GM18502 (cell line): ENCODE data around the gene VAC14.
"Not testable (repeated sequence)": the region's sequence is repeated elsewhere in the genome, so short reads cannot be mapped to it uniquely, and the experiment has no call there.

Experiments used
- ATAC-seq: cut with Tn5 transposase; IDR thresholded peaks from one replicate; pipeline ENCODE4 v1.9.1; 2021; ENCODE audit warnings: mild to moderate bottlenecking; ENCODE audit not compliant: unreplicated experiment, poor library complexity

Gene VAC14

DNA sequence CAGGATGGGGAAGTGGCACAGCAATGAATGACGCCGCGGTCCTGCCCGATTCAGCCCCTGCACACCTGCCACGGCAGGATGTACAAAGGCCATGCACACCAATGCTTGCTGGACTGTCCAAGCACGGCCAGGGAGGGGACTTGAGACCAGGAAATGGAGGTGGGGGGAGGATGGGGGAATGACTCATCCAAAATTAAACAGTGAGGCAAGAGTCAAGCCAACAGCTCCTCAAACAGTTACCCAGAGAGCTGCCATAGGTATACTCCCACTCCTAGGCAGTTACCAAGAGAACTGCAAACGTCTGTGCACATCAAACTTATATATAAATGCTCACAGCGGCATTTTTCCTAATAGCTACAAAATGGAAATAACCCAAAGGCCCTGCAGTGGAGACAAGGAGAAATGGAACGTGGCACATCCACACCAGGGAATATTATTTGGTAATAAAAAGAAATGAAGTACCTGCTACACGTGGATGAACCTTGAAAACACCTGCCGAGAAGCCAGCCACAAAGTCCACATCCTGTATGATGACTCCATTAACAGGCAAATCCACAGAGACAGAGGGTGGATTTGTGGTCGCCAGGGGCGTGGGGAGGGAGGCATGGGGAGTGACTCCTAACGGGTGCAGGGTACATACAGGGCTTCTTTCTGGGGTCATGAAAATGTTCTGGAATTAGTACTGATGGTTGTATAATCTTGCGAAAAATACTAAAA, 54.1 kb downstream of the VAC14 start:
- no peak for ATAC-seq

DNA sequence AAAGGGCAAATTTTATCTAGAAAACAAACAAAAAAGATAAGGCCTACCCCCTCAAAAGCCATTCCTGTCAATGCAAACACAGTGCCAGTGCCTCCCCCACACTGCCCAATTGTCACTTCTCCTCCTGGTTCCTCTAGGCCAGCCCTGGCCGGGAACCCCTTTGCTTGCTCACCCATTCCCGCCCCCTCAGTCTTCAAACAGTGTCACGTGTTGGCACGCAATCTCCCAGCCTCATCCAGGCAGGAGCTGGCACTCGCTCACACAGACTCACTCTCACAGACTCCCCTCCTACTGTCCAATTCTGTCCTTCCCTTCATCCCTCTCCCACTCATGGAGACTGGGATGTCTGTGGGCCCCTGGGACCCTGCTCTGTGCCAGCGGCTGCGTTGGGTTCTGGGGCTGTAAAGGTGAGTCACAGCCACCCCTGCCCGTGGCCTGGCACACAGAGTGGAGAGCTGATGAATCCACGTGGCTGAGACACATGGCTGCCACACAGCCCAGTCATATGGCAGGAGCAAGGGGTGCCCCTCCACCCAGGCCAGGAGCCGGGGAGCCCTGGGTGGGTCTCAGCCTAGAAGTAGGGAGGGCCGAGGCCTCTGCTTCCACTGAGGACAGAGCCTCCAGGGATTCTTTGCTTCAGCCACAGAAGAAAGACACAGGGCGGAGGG, 54.8 kb downstream of the VAC14 start:
- ATAC-seq, result no peak

- no peak for ATAC-seq
Measured at GRCh38 chr16:70745536-70746025, 55.4 kb downstream of the VAC14 start.

DNA sequence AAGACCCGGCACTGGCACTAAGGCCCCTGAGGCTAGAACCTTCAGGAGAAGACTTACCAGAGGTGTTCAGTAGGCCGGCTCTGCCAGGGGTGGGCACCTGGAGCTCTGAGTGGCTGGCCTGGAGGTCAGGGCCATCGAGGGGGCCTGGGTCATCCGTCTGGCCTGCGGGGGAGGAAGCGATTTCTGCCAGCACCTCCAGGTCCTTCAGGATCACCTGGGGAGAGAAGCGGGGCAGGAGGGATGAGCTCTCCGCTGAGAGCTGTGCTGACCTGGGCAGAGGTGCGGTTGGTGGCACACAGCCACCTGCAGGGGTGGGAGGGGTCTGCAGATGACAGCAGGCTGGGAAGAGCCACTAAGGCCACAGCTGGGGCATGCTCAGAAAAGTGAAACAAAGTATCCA, 56.6 kb downstream of the VAC14 start:
- ATAC-seq, result no peak

- no peak for ATAC-seq
Measured at GRCh38 chr16:70743791-70744190, 57.2 kb downstream of the VAC14 start.

- ATAC-seq, result not testable (repeated sequence)
Measured at GRCh38 chr16:70742967-70743366, 58.0 kb downstream of the VAC14 start.

DNA sequence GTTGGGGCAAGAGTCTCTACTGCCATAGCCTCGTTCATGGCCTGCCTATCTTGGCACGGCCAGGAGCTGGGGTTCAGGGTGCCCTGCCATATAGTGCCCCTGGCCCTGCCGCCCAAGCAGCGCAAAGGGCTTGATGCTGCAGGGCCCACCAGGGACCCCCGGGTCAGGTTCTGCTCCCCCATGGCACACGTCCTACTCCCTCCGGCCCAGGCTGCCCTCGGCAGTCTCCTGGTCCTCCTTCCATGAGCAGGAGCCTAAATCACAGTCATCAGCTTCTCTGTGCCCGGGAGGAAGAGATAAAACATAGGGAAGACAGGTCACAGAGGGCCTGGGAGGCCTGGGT, 59.2 kb downstream of the VAC14 start:
- ATAC-seq, result no peak

DNA sequence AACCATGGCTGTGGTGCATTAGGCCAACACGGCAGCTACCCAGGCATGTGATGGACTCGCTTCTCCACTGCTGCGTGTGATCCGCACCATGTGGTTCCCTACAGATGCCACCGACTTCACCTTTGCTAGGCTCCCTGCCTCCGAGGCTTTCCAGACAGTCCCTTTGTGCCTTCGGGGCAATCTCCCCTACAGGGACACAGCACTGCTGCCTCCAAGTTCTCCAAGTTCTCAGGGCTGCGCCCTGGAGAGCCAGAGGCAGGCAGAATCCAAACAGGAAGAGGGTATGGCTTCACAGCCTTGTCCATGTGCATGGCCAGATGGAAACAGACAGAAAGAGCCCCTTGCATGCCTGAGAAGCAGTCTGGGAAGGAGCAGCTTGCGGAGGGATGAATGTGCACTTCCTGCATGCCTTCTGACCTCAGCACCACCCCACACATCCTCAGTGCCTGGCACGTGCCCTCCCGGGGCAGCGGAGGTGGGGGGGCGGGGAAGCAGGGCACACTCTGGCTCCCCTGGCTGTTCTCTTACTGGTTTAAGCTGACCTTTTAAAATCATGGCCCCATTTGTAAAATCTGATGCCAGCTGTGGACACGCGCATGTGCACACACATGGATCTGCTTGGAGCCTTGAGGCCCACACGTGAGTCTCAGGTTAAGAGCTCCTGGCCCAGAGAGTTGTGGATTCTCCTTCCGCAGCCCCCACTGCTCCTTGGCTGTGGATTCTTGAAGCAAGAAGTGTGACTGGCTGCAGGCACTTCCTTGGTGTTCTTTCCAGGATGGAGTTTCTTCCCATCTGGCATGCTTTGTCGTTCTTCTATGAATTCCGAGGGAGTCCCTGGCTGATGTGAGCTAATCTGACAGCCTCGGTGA, 59.8 kb downstream of the VAC14 start:
- no peak for ATAC-seq

- no peak for ATAC-seq
Measured at GRCh38 chr16:70740174-70740913, 60.6 kb downstream of the VAC14 start.

- ATAC-seq, result no peak
Measured at GRCh38 chr16:70739389-70739788, 61.6 kb downstream of the VAC14 start.

DNA sequence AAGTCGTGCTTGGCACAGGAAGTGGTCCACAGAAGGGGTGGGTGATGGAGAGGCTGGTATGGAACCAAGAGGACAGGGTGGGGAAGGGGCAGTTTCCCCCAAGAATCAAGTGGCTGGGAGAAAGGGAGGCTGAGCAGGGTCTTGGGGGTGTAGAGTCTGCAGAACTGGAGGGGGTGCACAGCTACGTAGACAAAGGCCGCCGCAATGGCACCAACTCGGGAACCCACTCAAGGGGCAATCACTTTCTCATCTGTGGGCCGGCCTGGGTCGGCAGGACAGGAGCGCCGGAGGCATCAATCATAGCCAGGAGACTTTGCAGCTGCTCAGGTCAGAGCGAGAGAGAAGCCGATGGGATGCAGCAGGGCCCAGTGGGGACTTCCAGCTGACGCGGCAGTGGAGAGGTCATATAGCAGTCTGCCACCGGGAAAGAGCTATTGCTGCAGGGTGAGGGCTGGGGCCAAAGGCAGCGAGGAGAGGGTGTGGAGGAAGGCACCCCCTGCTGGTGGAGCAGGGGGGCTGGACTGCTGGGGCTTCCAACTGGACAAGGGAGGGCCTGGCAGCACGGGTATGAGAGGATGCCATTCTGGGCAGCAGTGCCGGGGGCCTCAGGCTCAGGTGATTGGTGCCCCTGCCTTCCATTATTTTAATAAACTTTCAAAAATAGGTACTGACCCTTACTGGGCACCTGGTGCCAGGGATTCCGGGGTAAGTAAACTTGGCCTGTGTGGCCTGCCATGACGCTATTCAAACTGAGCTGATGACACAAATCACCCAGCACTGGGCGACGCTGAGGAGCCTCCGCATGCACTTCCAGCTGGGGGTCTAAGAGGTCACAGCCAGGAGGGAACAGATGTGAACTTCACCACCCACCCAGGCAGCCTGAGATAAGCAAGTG, 62.6 kb downstream of the VAC14 start:
- no peak for ATAC-seq

DNA sequence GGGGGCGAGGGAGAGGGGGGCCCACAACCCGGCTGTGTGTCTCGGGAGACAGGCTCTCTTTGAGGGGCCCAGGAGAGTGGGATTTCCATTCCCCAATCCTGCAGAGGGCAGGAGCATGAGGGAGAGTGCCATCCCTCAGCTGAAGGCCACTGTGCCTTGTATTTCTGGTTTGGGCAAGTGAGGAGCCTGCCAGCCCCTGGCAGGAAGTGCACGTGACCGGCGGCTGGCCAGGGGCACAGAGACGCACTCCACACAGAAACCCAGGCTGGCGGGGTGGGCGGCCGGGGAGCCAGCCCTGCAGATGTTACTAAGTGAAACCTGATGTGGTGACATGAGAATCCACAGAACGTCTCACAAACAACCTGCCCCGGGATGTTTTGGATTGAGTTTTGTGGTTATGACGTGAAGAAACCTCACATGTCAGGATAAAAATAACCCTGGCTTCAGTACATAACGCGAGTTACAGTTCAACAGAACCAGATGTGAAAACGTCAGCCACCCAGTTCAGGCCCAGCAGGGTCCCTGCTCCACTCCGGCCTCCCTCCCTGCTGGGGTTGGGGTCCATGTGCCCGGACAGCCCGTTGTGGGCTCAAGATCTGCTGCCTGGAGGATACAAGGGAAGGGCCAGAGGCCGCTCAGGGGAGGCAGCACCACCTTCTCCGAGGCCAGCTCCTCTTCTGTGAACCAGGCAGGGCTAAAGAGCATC, 63.4 kb downstream of the VAC14 start:
- peak; percentile 89 for ATAC-seq

GRCh38 chr16:70736465-70737376, 64.2 kb downstream of the VAC14 start:
- no peak for ATAC-seq

DNA sequence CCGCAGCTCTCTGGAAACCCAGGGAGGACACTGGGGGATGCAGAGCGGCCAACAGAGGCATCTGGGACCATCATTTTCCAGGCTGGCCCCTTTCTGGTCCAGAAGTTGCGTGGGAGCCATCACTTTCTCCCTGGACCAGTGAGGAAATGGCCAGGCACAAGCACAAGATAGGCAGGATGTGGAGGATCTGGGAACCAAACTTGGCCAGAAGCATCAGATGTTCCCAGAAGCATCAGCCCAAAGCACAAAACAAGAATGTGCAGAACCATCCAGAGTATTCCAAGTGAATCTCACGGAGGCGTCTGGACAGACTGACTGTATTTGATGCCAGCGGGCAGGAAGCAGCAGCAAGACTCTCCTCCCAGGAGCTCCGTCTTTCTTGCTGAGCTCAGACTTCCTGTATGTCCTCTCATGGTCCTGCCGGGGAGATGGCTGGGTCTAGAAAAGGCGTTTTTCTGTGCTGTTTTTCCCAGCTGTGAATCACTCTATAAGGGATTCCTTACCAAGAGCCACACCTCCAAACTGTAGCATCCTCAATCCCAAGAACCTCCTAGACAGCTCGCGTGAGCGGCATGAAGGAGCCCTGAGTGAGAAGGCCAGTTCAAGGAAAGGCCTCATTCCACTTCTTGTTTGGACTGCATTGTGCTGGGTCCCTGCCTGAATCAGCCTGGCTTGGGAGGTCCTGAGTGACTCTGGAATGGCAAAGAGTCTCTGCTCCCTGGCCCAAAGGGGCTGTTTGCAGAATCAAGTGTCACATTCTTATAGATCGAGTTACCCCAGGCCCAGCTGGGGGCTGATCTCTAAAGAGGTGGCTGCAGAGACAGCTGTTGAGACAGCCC, 65.6 kb downstream of the VAC14 start:
- no peak for ATAC-seq

GRCh38 chr16:70734522-70735095, 66.3 kb downstream of the VAC14 start:
- ATAC-seq, result no peak

DNA sequence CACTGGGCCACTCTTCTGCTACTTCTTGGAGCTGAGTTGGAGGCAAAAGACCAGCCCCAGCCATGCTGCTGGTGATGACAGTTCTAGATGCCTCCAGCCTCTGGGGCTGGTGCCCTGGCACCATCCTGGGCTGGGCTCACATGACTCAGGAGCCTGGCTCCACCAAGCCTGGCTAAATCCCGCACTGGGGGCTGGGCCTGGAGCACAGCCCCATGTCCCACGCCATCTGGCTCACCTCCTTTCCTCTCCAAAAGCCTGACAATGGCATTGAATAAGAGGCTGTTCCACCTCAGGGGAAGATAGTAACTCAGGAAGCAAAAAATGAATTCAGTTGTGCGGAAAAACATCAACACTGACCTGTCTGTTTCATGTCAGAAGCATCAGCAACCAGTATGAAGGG, 70.0 kb downstream of the VAC14 start:
- ATAC-seq, result no peak

DNA sequence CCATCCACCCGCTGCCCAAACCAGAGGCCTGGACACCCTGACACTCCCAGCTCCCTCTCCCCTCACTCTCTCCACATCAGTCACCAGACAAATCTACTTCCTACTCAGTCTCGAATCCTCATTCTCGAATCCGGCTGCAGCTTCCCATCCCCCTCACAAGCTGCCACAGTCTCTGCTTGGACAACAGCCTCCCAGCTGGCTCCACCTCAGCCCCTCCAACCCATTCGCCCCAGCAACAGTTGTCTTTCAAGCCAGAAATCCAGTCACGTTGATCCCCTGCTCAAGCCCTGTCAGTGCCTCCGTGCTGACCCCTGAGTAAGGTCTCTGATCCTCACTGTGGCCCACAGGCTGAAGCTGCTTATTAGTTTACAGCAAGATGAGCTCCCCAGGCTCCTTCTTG, 70.9 kb downstream of the VAC14 start:
- no peak for ATAC-seq
